ENCODE results near the gene ZNF438.
A peak's percentile ranks its signal among the peaks of the same experiment; 100 is the strongest.
"Not testable (repeated sequence)": the region's sequence is repeated elsewhere in the genome, so short reads cannot be mapped to it uniquely, and the experiment has no call there.

The ZNF438 gene, protein sequence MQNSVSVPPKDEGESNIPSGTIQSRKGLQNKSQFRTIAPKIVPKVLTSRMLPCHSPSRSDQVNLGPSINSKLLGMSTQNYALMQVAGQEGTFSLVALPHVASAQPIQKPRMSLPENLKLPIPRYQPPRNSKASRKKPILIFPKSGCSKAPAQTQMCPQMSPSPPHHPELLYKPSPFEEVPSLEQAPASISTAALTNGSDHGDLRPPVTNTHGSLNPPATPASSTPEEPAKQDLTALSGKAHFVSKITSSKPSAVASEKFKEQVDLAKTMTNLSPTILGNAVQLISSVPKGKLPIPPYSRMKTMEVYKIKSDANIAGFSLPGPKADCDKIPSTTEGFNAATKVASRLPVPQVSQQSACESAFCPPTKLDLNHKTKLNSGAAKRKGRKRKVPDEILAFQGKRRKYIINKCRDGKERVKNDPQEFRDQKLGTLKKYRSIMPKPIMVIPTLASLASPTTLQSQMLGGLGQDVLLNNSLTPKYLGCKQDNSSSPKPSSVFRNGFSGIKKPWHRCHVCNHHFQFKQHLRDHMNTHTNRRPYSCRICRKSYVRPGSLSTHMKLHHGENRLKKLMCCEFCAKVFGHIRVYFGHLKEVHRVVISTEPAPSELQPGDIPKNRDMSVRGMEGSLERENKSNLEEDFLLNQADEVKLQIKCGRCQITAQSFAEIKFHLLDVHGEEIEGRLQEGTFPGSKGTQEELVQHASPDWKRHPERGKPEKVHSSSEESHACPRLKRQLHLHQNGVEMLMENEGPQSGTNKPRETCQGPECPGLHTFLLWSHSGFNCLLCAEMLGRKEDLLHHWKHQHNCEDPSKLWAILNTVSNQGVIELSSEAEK

GRCh38 chr10:31031558-31032257 is at the start of gene ZNF438:
Gene ZNF438, minus strand, starts transcription at chr10:31031865. Its CDS starts 154,831 bp downstream, at chr10:30877034.
- DNase-seq = peak; percentile 70 to 80

DNA sequence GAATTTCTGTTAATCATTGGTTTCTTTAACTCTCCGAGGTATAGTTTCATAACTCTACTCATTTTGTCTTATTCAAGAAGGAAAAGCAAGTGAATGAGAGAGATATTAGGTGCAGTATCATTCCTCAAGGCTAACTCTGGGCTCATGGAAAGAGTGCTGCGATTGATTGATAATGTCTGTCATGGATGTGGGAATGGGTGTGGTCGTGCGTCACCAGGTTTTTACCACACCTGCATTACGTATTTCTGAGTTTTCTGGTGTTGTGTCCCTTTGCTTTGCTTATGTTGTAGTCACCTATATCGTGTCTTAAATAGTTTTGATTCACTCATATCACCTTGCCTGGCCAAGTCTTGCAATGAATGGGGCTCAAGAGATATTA is 44.9 kb upstream of the ZNF438 start:
- no peak for DNase-seq

- no peak for DNase-seq
Observed at GRCh38 chr10:31075881-31076609, 44.4 kb upstream of the ZNF438 start.

DNA sequence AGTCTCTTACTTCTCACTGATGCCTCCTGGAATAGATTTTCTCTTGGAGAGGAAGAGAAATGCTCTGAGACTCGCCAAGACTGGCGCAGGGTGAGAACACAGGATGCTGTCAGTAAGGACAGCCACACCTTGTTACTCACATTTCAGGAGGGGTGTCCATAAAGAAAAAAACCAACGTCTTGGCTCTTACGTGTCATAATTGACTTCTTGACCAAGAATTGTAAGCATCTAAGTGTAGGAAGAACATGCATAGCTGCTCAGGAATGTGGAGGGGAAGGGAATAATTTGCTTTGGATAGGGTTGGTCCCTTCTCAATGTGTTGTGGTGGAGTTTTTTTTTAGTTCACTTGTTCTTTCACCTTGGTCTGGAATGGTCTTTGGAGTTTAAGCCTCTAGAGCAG is 43.8 kb upstream of the ZNF438 start:
- no peak for DNase-seq

DNA sequence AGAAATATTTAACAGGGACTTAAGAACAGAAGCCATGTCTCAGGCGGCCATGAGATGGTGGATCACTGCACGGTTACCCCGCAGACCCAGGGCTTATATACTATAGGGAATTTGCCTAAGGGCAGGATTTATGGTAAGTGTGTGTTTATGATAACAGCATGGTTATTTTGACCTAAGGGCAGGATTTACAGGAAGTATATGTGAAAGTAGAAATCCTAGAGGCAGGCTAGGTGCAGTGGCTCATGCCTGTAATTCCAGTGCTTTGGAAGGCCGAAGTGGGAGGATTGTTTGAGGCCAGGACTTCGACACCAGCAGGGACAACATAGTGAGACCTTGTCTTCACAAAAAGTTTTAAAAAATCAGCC is 43.0 kb upstream of the ZNF438 start:
- no peak for DNase-seq

GRCh38 chr10:31073996-31074721 is 42.5 kb upstream of the ZNF438 start:
- no peak for DNase-seq

DNA sequence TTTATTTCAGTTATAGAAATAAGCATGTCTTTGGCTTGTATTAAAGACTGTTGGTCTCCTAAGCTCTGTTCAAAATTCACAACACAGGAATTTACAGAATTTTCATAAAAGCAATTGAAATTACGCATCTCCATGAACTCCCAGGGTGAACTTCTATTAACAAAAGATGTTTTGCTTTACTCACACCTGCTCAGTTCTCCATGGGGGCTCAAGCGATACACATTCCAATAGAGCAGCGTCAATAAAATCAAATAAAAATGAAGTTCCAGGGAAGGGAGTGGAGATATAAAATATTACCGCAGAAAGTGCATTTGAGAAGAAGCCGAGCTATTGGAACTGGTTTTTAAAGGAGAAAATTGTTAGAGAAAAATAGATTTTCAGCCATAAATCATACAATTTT is 41.5 kb upstream of the ZNF438 start:
- no peak for DNase-seq

DNA sequence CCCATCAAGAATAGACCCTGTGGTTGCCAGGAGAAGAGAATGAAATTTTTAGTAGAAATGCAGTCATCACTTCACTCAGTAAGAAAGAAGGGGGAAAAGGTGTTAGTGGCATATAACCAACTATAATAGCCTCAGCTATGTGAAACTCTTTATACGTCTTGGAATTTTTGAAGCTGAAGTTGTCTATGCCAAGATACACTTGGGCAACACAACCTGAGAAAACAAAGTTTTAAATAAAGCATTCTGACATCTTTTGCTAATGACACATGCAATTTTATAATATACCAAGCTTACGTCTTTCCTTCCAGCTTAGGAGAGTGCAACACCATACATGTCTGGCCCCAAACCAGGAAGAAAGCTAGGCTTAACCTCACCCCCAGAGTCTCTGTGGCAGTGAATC is 40.8 kb upstream of the ZNF438 start:
- no peak for DNase-seq

DNA sequence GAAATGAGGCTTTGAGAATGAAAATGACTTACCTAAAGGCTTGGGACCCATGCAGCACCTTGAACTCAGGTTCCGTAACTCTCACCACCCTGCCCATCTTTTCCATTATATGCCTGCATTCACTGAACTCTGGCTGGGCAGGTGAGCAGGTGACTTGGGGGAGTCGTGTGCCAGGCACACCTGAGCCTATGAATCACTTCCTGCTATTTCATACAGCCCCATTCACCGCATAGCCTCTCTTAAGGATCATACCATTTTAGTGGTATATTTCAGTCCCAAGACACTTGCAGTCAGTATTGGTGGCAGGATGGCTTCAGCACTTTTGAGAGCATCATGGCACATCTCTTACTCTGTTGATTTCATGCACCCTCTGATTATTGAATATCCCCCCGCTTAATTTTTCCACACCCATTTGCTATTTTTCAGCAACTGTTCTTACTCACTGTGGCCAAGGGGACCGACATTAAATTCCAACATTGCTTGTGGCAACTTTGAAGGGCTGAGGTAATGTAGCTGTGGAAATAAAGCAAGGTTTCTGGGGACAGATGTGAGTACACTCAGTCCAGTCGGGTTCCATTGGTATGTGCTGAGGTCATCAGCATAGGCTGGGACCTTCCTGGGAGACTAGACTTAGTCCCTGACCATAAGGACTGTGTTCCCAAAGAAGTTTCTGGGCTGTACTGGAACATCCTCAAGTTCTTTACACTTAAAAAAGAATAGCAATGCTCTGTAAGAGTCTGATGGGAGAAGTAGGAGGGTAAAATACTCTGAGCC is 39.8 kb upstream of the ZNF438 start:
- DNase-seq = no peak

- no peak for DNase-seq
Observed at GRCh38 chr10:31070691-31071090, 39.0 kb upstream of the ZNF438 start.

- DNase-seq = no peak
Observed at GRCh38 chr10:31070025-31070424, 38.4 kb upstream of the ZNF438 start.

DNA sequence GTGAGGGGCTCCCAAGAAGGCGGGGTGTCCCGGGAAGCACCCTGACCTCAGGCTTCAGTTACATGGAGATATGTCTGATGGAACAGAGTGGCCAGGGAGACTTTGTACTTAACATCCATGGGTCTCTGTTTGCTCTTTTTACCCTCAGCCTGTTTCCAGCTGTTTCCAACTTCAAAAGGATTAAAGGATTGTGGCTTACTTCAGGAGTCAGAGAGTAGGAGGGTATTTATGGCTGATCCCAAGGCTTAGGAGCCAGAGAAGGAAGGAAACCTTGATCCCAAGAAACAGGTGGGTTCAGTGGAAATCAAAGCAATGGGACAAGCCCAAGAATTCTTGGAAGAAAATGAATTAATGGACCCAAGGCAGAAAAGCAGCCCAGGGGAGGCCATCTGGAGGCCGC is 37.7 kb upstream of the ZNF438 start:
- no peak for DNase-seq

- DNase-seq = no peak
Observed at GRCh38 chr10:31064348-31064747, 32.7 kb upstream of the ZNF438 start.

GRCh38 chr10:31063841-31064240 is 32.2 kb upstream of the ZNF438 start:
- DNase-seq = no peak

- no peak for DNase-seq
Observed at GRCh38 chr10:31062856-31063255, 31.2 kb upstream of the ZNF438 start.

GRCh38 chr10:31061941-31062340 is 30.3 kb upstream of the ZNF438 start:
- DNase-seq = no peak

DNA sequence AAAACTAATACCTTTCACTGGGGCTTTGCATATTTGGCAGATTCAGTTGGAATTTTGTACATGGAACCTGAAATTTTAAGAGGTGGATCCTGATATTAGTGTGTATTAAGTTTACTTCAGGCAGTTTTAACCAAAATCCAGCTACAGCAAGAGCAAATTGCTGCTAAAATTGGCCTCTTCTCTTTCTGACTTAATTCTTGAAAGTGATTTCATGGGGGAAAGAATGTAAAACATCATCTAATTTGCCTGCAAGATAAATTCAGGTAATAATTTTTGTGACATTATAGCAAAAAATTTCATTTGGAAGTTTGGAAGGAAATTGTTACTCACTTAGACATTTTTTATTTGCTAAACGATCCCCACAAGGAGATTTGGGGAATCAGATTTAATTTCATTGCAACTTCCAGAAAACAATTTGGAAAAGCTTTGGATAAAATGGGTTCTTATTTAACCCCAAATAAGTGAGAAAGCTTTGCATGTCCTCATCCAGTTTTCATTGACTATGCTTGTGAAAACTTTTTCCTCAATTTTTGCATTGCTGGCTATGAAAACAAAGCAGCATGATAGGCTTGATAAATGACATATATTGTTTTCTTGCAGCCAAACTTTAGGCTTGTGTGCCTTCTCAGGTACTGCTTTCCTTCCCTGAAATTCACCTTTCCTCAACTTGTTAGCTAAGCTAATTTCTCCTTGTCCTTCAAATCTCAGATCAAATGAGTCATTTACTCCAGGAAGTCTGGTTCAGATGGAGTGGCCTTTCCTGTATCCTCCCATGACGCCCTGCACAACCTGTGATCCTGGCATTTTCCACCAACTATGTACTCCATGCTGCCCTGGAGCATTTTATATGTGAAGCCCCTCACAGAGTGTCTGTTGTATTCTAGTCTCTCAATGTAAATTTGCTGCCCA is 27.4 kb upstream of the ZNF438 start:
- DNase-seq = no peak

- DNase-seq = not testable (repeated sequence)
Observed at GRCh38 chr10:31056678-31057077, 25.0 kb upstream of the ZNF438 start.

GRCh38 chr10:31055573-31056251 is 24.0 kb upstream of the ZNF438 start:
- no peak for DNase-seq

GRCh38 chr10:31051703-31052102 is 20.0 kb upstream of the ZNF438 start:
- no peak for DNase-seq

Data from NCI-H2081 (cell line).